GM19455 (cell line): Measurements from ENCODE around the gene TANGO2.

ENCODE experiments used
- ATAC-seq: cut with Tn5 transposase; IDR thresholded peaks from one replicate; pipeline ENCODE4 v1.9.1; 2021; ENCODE audit not compliant: unreplicated experiment

The TANGO2 gene

GRCh38 chr22:20096574-20097420 is 75.9 kb downstream of the TANGO2 start:
- ATAC-seq, result no peak

GRCh38 chr22:20099099-20099711 is 78.3 kb downstream of the TANGO2 start:
- ATAC-seq, result no peak

- ATAC-seq, result no peak
Observed at GRCh38 chr22:20101638-20102037, 80.7 kb downstream of the TANGO2 start.

- no peak for ATAC-seq
Observed at GRCh38 chr22:20102203-20102780, 81.4 kb downstream of the TANGO2 start.

- no peak for ATAC-seq
Observed at GRCh38 chr22:20105456-20106204, 84.7 kb downstream of the TANGO2 start.

- ATAC-seq, result no peak
Observed at GRCh38 chr22:20106205-20106848, 85.4 kb downstream of the TANGO2 start.

GRCh38 chr22:20106849-20107237 is 85.9 kb downstream of the TANGO2 start:
- ATAC-seq, result no peak

GRCh38 chr22:20107471-20107901 is 86.6 kb downstream of the TANGO2 start:
- ATAC-seq, result no peak

GRCh38 chr22:20107951-20108756 is 87.2 kb downstream of the TANGO2 start:
- ATAC-seq, result no peak

- ATAC-seq, result no peak
Observed at GRCh38 chr22:20108757-20109230, 87.9 kb downstream of the TANGO2 start.

- ATAC-seq, result no peak
Observed at GRCh38 chr22:20109411-20110358, 88.8 kb downstream of the TANGO2 start.

- no peak for ATAC-seq
Observed at GRCh38 chr22:20110359-20110985, 89.6 kb downstream of the TANGO2 start.

GRCh38 chr22:20111045-20111688 is 90.3 kb downstream of the TANGO2 start:
- ATAC-seq, result no peak

- no peak for ATAC-seq
Observed at GRCh38 chr22:20111689-20112622, 91.0 kb downstream of the TANGO2 start.

- ATAC-seq, result no peak
Observed at GRCh38 chr22:20112623-20113511, 92.0 kb downstream of the TANGO2 start.
